DOHH2 (cell line): ENCODE results near the gene AP1B1.

Experiments used
- CTCF ChIP-seq: fragments of 200-600 bp; sonication (generic); IDR thresholded peaks from one replicate; pipeline ENCODE4 v1.5.1; 2014; ENCODE audit warnings: antibody characterized with exemption, mild to moderate bottlenecking, low read depth, low read length; ENCODE audit not compliant: poor library complexity, severe bottlenecking
- EZH2phosphoT487 ChIP-seq: fragments of 200-600 bp; sonication (generic); IDR thresholded peaks from 2 replicates; pipeline ENCODE4 v1.6.1; 2017; ENCODE audit warnings: borderline replicate concordance, mild to moderate bottlenecking, antibody characterized with exemption, low read length, moderate library complexity, mixed read lengths

- TF ChIP-seq CTCF: no peak
- no peak for TF ChIP-seq EZH2phosphoT487
Measured at GRCh38 chr22:29308148-29308790, 80.1 kb downstream of the AP1B1 start.
